Hematopoietic multipotent progenitor cell (in vitro differentiated cells): ENCODE results near the gene RTP1. TPM values are rescaled to one million over a fixed set of nuclear protein-coding genes. Genes with fewer than 3 reads are reported as not detected.
"Not testable (repeated sequence)": the region's sequence is repeated elsewhere in the genome, so short reads cannot be mapped to it uniquely, and the experiment has no call there.

ENCODE experiments used
- DNase-seq, 3 donors: peaks; one replicate each; pipeline ENCODE4 v3.0.0-alpha.2; 2011 to 2015; ENCODE audit warnings: low read depth in 2 of 3, low spot score in 2 of 3
- total RNA-seq: library from RNA; depleted of rRNA; stranded (reverse); fragments of >200 nt; gene quantifications from one replicate; pipeline ENCODE4 v1.2.3, GENCODE V29; 2012

RTP1 gene, protein sequence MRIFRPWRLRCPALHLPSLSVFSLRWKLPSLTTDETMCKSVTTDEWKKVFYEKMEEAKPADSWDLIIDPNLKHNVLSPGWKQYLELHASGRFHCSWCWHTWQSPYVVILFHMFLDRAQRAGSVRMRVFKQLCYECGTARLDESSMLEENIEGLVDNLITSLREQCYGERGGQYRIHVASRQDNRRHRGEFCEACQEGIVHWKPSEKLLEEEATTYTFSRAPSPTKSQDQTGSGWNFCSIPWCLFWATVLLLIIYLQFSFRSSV
- not detected for total RNA-seq

DNA sequence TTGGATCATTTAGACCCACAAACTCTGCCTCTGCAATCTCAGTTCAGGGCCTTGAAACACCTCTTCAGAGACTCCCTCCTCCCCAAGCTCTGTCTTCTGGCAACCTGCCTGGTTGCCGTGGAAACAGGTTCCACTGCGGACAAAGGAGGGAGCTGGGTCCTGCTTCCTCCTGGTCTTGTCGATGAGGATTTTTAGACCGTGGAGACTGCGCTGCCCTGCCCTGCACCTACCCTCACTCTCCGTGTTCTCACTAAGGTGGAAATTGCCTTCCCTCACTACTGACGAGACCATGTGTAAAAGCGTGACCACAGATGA, at the start of gene RTP1:
Gene RTP1 (plus strand): TSS at position 152 of the 315 bp plus-strand sequence. CDS start 30 bp downstream, at position 182.
- no peak for DNase-seq

- no peak for DNase-seq
These were observed 47.1 kb upstream of the RTP1 start for GRCh38 chr3:187150186-187150585.

DNA sequence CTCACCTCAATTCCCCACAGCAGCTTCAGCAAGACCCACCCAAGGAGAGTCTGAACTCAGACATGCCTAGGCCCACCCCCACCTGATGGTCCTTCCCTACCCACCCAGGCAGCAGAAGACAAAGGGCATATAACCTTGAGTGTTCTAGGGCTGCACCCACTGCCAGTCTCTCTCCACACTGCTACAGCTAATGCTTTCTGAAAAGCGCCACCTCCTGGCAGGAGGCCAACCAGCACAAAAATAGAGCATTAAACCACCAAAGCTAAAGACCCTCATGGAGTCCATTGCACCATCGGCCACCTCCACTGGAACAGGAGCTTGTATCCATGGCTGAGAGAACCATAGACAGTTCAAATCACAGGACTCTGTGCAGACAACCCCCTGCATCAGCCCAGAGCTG, 46.7 kb upstream of the RTP1 start:
- peak in 2 of 3 donors; percentile 31 to 68 for DNase-seq

GRCh38 chr3:187161556-187161955, 35.7 kb upstream of the RTP1 start:
- DNase-seq = no peak

GRCh38 chr3:187162265-187162953, 34.9 kb upstream of the RTP1 start:
- no peak for DNase-seq

- peak; percentile 45 to 81 (median 58) for DNase-seq
These were observed 32.1 kb upstream of the RTP1 start for GRCh38 chr3:187165144-187165543.

- DNase-seq = no peak
These were observed 30.5 kb upstream of the RTP1 start for GRCh38 chr3:187166750-187167149.

DNA sequence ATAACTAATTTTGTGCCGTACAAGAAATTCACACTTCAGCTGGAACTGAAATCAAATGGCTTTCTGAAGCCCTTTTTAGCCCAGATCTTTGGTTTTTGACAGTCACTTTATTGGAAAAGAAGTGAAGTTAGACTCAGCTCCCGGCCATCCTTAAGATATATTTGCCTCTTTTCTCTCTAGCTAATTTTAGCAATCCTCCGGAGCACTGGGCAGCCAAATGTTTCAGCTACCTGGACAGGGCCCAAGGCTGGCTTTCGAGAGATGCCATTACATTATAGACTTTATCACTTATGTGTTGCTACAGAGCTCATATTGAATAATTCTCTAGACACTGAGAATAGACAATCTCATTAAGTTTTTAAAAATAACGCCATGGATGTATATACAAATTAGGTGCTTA, 29.5 kb upstream of the RTP1 start:
- DNase-seq = no peak

GRCh38 chr3:187169231-187169960, 27.9 kb upstream of the RTP1 start:
- no peak for DNase-seq

GRCh38 chr3:187170911-187171310, 26.4 kb upstream of the RTP1 start:
- not testable (repeated sequence) for DNase-seq

DNA sequence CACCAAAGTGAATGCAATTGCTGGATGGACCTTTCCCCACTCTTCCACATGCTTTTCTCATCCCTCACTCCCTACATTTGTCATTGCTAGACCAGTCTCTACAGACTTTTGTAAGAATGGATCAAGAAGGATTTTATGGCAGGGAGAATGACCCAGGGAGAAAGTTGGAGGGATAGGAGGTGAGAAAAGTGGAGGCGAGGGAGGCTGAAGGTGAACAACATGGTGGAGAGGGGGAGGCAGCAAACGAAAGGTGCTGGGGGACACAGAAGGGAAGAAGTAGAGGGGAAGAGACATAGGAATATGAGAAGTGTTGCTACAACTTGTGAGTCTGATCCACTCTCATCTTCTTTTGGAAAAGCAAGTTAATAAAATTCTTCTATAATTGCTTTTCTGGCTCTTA, 24.4 kb upstream of the RTP1 start:
- DNase-seq = no peak

DNA sequence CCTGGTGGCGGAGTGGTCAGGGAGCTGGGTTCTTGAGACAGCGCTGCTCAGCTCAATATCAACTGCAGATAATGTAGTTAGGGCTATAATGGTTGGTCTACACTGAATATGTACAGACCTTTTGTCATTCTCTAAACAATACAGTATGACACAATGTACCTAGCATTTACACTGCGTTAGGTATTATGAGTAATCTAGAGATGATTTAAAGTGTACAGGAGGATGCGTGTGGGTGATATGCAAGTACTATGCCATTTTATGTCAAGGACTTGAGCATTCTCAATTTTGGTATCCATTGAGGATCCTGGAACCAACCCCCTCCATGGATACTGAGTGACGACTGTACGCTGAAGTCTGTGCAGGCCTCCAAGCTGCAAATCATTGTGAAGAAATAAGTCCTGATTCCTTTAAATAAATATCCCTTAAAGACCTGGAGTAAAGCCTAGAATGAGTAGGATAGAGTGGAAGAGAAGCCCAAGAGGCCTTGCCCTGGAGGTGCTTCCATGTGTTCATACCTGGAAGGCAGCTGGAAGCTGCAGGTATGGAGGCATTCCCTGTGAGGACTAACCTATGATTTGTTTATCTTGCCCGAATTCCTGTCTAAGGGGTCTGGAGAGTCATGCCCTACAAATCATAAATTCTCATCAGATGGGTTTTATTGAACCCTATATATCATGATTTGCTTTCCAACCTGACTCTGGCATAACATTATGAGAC, 15.7 kb upstream of the RTP1 start:
- DNase-seq = no peak

DNA sequence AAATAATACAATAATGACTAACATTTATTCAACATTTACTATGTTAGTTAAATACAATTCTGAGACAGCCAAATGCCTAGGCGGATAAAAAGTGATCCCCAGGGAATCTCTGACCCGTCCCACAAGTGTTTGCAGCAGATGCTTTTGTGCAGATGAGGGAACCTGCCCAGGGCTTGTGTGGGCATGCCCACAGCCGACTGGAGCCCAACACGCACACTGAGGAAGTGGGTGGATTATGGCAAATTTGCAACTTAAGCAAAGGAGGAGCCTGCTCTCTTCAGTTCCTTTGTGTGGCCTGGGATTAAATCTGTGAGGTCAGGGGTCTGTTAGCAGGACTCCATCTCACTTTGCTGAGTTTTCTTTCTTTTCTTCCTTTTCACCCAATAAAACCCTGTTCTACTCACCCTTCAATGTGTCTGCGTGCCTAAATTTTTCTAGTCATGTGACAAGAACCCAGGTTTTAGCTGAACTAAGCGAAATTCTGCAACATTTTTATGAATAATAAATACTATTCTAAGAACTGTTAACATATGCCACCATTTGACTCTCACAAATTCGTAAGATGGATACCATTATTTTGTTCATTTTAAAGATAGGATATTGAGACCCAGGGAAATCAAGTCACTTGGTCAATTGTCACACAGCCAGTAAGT, 13.9 kb upstream of the RTP1 start:
- no peak for DNase-seq

DNA sequence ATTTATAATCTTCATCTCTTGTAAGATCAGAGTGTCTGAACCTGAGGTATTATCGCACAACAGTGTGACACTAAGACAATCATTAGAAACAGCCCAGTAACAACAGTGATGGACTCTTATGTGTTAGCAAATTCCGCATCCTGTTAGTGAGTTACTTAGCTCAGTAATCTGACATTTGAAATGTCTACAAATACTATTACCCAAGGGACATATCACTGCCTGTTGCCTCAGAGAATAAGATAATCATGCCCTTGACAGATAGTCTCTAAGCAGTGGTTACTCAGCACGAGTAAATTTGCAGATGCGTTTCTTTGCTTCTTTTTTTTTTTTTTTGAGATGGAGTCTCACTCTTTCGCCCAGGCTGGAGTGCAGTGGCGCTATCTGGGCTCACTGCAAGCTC, 13.4 kb upstream of the RTP1 start:
- no peak for DNase-seq

- no peak for DNase-seq
These were observed 11.5 kb upstream of the RTP1 start for GRCh38 chr3:187185759-187186158.

DNA sequence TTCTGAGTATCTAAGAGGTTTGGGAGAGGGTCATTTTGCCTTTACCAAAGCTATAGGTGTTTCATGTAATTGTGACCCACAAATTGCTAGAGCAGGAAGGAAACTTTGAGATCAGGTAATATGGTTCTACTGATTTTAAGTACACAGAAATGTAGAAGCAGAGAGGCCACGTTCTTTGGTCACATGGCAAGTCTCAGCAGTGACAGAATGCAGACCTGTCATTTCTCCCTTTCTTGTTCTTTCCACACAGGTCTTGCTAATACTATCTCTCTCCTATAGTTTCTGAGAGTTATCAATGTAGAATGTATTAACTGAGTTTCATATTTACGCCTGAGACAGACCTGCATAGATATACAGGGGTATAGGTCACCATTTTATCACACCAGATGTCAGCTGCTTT, 10.9 kb upstream of the RTP1 start:
- no peak for DNase-seq

- DNase-seq = no peak
These were observed 10.4 kb upstream of the RTP1 start for GRCh38 chr3:187186801-187187421.

DNA sequence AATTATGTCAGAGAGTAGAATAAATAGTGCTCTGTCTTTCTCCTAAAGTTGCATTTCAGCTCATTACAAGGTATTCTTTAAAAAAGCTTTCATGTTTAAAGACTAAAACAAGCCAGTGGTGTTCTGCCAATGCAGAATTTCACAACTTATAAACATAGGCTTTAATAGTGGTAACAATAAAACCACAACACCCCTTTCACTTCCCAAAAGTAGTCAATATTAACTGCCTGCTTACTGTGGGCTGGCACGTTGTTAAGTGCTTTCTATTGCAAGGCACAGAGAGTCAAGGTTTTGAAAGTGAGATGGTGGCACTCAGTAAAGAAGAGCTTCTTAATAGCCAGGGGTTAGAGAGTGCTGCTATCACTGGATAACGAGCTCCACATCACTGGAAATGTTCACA, 8.4 kb upstream of the RTP1 start:
- DNase-seq = peak in 1 of 3 donors; percentile 53

- no peak for DNase-seq
These were observed 6.0 kb upstream of the RTP1 start for GRCh38 chr3:187191271-187191670.

DNA sequence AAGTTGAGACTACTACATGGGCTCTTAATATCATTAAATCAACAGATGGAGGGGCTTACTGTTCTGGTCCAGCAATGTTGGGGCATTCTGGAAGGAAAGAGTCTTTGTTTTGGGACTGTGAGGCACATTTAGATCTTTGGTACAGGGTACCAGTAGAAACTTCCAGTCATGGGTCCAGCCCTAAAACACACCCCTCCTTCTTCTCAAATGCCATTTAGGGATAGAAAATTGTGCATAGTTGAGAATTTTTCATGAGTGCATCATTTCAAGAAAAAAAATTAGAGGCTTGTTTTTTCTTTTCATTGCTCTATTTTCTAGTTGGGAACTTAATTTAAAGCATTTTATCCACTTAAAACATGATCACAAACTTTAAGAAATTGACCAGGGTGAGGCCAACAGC, 4.1 kb upstream of the RTP1 start:
- no peak for DNase-seq
